DOHH2 (cell line): Measurements from ENCODE around the gene MPHOSPH9.

Source experiments
- H3F3A ChIP-seq: fragments of 200-600 bp; sonication (generic), shearing (Covaris generic); 2 replicates; pipeline ENCODE4 v1.6.0; 2016; ENCODE audit warnings: antibody characterized with exemption, mild to moderate bottlenecking; ENCODE audit not compliant: control insufficient read depth, insufficient read depth
- H3K27ac ChIP-seq: fragments of 200-600 bp; sonication (generic); 2 replicates; pipeline ENCODE4 v1.5.1; 2014; ENCODE audit warnings: low read depth, mild to moderate bottlenecking, low read length, moderate library complexity
- H3K27me3 ChIP-seq: fragments of 200-600 bp; sonication (generic); 2 replicates; pipeline ENCODE4 v1.6.1; 2014; ENCODE audit warnings: mild to moderate bottlenecking, low read length, mixed read lengths; ENCODE audit not compliant: control insufficient read depth
- H3K36me3 ChIP-seq: fragments of 200-600 bp; sonication (generic); 2 replicates; pipeline ENCODE4 v1.6.1; 2014; ENCODE audit warnings: mild to moderate bottlenecking, low read length, moderate library complexity, mixed read lengths; ENCODE audit not compliant: control insufficient read depth
- H3K4me1 ChIP-seq: fragments of 200-600 bp; sonication (generic); 2 replicates; pipeline ENCODE4 v1.6.1; 2014; ENCODE audit warnings: mild to moderate bottlenecking, low read length, mixed read lengths; ENCODE audit not compliant: control insufficient read depth
- H3K4me2 ChIP-seq: fragments of 200-600 bp; sonication (generic); 2 replicates; pipeline ENCODE4 v1.6.0; 2014; ENCODE audit warnings: mild to moderate bottlenecking, low read length, moderate library complexity
- H3K4me3 ChIP-seq: fragments of 200-600 bp; sonication (generic); 2 replicates; pipeline ENCODE4 v1.5.1; 2014; ENCODE audit warnings: mild to moderate bottlenecking, low read length, mixed read lengths
- H3K79me2 ChIP-seq: fragments of 200-600 bp; sonication (generic); 2 replicates; pipeline ENCODE4 v1.6.1; 2014; ENCODE audit warnings: mild to moderate bottlenecking, low read length, mixed read lengths; ENCODE audit not compliant: control insufficient read depth
- H3K9me2 ChIP-seq: fragments of 200-600 bp; sonication (generic); replicated peaks from 2 replicates; pipeline ENCODE4 v1.6.1; 2014; ENCODE audit warnings: mild to moderate bottlenecking, low read length, mixed read lengths; ENCODE audit not compliant: control insufficient read depth
- H3K9me3 ChIP-seq: fragments of 200-600 bp; sonication (generic); 2 replicates; pipeline ENCODE4 v1.6.1; 2014; ENCODE audit warnings: antibody characterized with exemption, low read length, mixed read lengths; ENCODE audit not compliant: control insufficient read depth, insufficient read depth
- H4K20me1 ChIP-seq: fragments of 200-600 bp; sonication (generic); 2 replicates; pipeline ENCODE4 v1.6.0; 2014; ENCODE audit warnings: low read depth, mild to moderate bottlenecking, antibody characterized with exemption, low read length, moderate library complexity; ENCODE audit not compliant: control insufficient read depth, insufficient read depth
- EZH2phosphoT487 ChIP-seq: fragments of 200-600 bp; sonication (generic); IDR thresholded peaks from 2 replicates; pipeline ENCODE4 v1.6.1; 2017; ENCODE audit warnings: borderline replicate concordance, mild to moderate bottlenecking, antibody characterized with exemption, low read length, moderate library complexity, mixed read lengths
- TF ChIP-seq, protein P1 (sequence below): fragments of 200-600 bp; sonication (generic); IDR thresholded peaks from one replicate; pipeline ENCODE4 v1.5.1; 2014; ENCODE audit warnings: antibody characterized with exemption, mild to moderate bottlenecking, low read depth, low read length; ENCODE audit not compliant: poor library complexity, severe bottlenecking

MPHOSPH9 gene

DNA sequence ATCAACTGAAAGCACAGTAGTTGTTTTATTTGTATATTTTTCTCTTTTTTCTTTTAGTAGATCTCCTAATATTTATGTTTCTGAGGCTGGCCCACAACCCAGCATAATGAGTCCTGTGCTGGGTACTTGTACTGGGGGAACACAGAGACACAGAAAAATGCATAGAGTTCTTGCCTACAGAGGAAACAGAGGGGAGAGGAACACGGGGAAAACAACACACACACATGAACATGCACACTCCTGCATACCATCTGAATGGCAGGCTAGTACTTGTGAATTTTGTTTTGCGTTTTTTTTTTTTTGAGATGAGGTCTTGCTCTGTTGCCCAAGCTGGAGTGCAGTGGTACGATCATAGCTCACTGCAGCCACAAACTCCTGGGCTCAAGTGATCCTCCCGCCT lies 103.3 kb downstream of the MPHOSPH9 start:
- no peaks in the 10 kb centered on the region for H4K20me1 ChIP-seq
- H3K9me2 ChIP-seq: no peaks in the 10 kb centered on the region
- no peak for TF ChIP-seq EZH2phosphoT487
- TF ChIP-seq, protein P1, sequence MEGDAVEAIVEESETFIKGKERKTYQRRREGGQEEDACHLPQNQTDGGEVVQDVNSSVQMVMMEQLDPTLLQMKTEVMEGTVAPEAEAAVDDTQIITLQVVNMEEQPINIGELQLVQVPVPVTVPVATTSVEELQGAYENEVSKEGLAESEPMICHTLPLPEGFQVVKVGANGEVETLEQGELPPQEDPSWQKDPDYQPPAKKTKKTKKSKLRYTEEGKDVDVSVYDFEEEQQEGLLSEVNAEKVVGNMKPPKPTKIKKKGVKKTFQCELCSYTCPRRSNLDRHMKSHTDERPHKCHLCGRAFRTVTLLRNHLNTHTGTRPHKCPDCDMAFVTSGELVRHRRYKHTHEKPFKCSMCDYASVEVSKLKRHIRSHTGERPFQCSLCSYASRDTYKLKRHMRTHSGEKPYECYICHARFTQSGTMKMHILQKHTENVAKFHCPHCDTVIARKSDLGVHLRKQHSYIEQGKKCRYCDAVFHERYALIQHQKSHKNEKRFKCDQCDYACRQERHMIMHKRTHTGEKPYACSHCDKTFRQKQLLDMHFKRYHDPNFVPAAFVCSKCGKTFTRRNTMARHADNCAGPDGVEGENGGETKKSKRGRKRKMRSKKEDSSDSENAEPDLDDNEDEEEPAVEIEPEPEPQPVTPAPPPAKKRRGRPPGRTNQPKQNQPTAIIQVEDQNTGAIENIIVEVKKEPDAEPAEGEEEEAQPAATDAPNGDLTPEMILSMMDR: no peak
- no peak overlapping the region for H3K27ac ChIP-seq
- H3K9me3 ChIP-seq: no peaks in the 10 kb centered on the region
- no peak overlapping the region for H3K4me2 ChIP-seq
- no peak overlapping the region for H3K4me3 ChIP-seq
- no peaks in the 10 kb centered on the region for H3K79me2 ChIP-seq
- H3K27me3 ChIP-seq: peaks cover 14% of the 10 kb centered on the region; the same call in 1 of the 2 replicates
- H3K36me3 ChIP-seq: no peaks in the 10 kb centered on the region
- H3F3A ChIP-seq: no peaks in the 10 kb centered on the region
- no peaks in the 10 kb centered on the region for H3K4me1 ChIP-seq

DNA sequence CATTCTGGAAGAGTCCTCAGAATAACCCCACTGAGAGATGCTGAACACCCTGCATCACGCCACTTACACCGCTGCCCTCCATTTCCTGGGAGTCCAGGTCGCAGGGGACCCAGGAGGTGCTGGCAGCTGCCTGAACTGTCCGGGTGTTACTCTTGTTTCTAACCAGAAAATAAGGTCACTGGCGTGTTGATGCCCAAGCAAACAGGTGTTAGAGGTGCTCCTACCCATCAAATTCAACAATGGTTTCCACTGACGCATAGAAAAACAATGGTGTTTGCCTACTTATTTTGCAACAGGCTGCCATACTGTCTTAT lies 105.8 kb downstream of the MPHOSPH9 start:
- Histone ChIP-seq H3K27ac (no peak overlapping the region), H3K9me2 (no peaks in the 10 kb centered on the region), H3K9me3 (no peaks in the 10 kb centered on the region), H3K27me3 (peaks cover 8% of the 10 kb centered on the region; the same call in 1 of the 2 replicates), H3K36me3 (no peaks in the 10 kb centered on the region), H3F3A (no peaks in the 10 kb centered on the region), H4K20me1 (no peaks in the 10 kb centered on the region), H3K79me2 (no peaks in the 10 kb centered on the region), H3K4me3 (no peak overlapping the region), H3K4me2 (no peak overlapping the region), H3K4me1 (no peaks in the 10 kb centered on the region)
- TF ChIP-seq, protein P1: no peak
- TF ChIP-seq EZH2phosphoT487: no peak

DNA sequence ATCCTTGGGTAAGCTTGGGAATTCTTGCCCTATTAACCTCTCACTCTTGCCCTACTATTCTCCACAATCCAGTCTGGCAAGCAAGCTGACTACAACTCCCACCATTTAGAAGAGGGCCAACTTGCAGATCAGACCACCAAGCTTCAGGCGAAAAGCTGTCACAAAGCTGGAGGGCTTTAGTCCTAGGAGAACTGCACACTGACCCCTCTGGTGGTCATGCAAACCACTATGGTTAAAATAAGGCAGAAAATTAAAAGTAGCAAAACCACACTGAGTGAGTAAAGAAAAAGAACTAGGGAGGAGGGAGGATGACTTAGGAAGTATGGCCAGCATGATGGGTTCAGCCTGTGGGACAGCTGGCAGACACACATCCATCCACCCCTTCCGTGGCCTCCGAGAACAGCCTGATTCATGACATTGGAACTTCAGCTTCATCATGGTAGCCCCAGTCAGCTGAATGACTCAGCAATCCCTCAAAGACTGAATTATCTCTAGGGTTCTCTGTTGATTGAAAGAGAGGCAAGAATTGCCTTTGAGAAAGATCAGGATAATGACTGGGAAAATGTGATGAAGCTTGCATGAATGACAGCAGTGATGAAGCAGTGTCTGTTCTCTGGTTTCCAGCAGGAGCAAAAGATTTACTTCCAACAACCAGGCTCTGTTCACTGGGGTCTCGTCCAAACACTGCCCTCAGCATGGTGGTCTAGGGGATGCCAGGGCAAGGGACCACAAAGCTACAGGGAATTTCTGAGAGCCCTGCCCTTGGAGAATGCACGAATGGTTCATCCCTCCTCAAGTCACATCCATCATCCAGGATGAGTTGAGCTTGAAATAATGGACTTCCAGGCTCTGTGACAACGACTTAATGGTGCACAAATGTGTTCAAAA lies 106.4 kb downstream of the MPHOSPH9 start:
- H3F3A ChIP-seq: no peaks in the 10 kb centered on the region
- H3K27me3 ChIP-seq: peaks cover 8% of the 10 kb centered on the region; the same call in 1 of the 2 replicates
- no peaks in the 10 kb centered on the region for H3K9me2 ChIP-seq
- no peak overlapping the region for H3K4me2 ChIP-seq
- TF ChIP-seq, protein P1: no peak
- TF ChIP-seq EZH2phosphoT487: no peak
- H3K79me2 ChIP-seq: no peaks in the 10 kb centered on the region
- no peaks in the 10 kb centered on the region for H3K9me3 ChIP-seq
- H3K36me3 ChIP-seq: no peaks in the 10 kb centered on the region
- no peaks in the 10 kb centered on the region for H3K4me1 ChIP-seq
- no peak overlapping the region for H3K4me3 ChIP-seq
- H4K20me1 ChIP-seq: no peaks in the 10 kb centered on the region
- H3K27ac ChIP-seq: no peak overlapping the region
